Measurements from ENCODE around the gene KCTD8.
"Not testable (repeated sequence)": the region's sequence is repeated elsewhere in the genome, so short reads cannot be mapped to it uniquely, and the experiment has no call there.

The KCTD8 gene

GRCh38 chr4:44167766-44168165 lies 280.8 kb downstream of the KCTD8 start:
- H3K27me3 ChIP-seq (ENCODE audit: control insufficient read depth in 5 of 5, insufficient read depth in 4 of 5, low read length in 5 of 5); H3K4me3 ChIP-seq (ENCODE audit: low read depth in 1 of 5, low read length in 5 of 5); H3K4me1 ChIP-seq (ENCODE audit: control insufficient read depth in 5 of 5, insufficient read depth in 5 of 5, low read length in 5 of 5); H3K9ac ChIP-seq (ENCODE audit: low read length in 5 of 5); H3K9me3 ChIP-seq (ENCODE audit: control insufficient read depth in 5 of 5, low read length in 5 of 5); H3K36me3 ChIP-seq (ENCODE audit: control insufficient read depth in 5 of 5, insufficient read depth in 5 of 5, low read length in 5 of 5); H3K27ac ChIP-seq (ENCODE audit: low read depth, low read length): not testable (repeated sequence)

GRCh38 chr4:44165938-44166337 lies 282.7 kb downstream of the KCTD8 start:
- Histone ChIP-seq H3K4me3 (ENCODE audit: low read depth in 1 of 5, low read length in 5 of 5) (no peak overlapping the region), H3K4me1 (ENCODE audit: control insufficient read depth in 5 of 5, insufficient read depth in 5 of 5, low read length in 5 of 5) (no peaks in the 10 kb centered on the region), H3K27me3 (ENCODE audit: control insufficient read depth in 5 of 5, insufficient read depth in 4 of 5, low read length in 5 of 5) (no peaks in the 10 kb centered on the region), H3K36me3 (ENCODE audit: control insufficient read depth in 5 of 5, insufficient read depth in 5 of 5, low read length in 5 of 5) (no peaks in the 10 kb centered on the region), H3K27ac (ENCODE audit: low read depth, low read length) (no peak overlapping the region), H3K9me3 (ENCODE audit: control insufficient read depth in 5 of 5, low read length in 5 of 5) (no peaks in the 10 kb centered on the region), H3K9ac (ENCODE audit: low read length in 5 of 5) (no peak overlapping the region)

GRCh38 chr4:44162538-44163270 lies 285.9 kb downstream of the KCTD8 start:
- H3K4me1 ChIP-seq (ENCODE audit: control insufficient read depth in 5 of 5, insufficient read depth in 5 of 5, low read length in 5 of 5) = no peaks in the 10 kb centered on the region
- H3K4me3 ChIP-seq (ENCODE audit: low read depth in 1 of 5, low read length in 5 of 5) = no peak overlapping the region
- H3K9ac ChIP-seq (ENCODE audit: low read length in 5 of 5) = no peak overlapping the region
- no peaks in the 10 kb centered on the region for H3K36me3 ChIP-seq (ENCODE audit: control insufficient read depth in 5 of 5, insufficient read depth in 5 of 5, low read length in 5 of 5)
- no peak overlapping the region for H3K27ac ChIP-seq (ENCODE audit: low read depth, low read length)
- H3K27me3 ChIP-seq (ENCODE audit: control insufficient read depth in 5 of 5, insufficient read depth in 4 of 5, low read length in 5 of 5) = no peaks in the 10 kb centered on the region
- H3K9me3 ChIP-seq (ENCODE audit: control insufficient read depth in 5 of 5, low read length in 5 of 5) = no peaks in the 10 kb centered on the region

- Histone ChIP-seq H3K9ac (ENCODE audit: low read length in 5 of 5) (no peak overlapping the region), H3K36me3 (ENCODE audit: control insufficient read depth in 5 of 5, insufficient read depth in 5 of 5, low read length in 5 of 5) (no peaks in the 10 kb centered on the region), H3K9me3 (ENCODE audit: control insufficient read depth in 5 of 5, low read length in 5 of 5) (no peaks in the 10 kb centered on the region), H3K27ac (ENCODE audit: low read depth, low read length) (no peak overlapping the region), H3K27me3 (ENCODE audit: control insufficient read depth in 5 of 5, insufficient read depth in 4 of 5, low read length in 5 of 5) (no peaks in the 10 kb centered on the region), H3K4me1 (ENCODE audit: control insufficient read depth in 5 of 5, insufficient read depth in 5 of 5, low read length in 5 of 5) (no peaks in the 10 kb centered on the region), H3K4me3 (ENCODE audit: low read depth in 1 of 5, low read length in 5 of 5) (no peak overlapping the region)
These were observed 286.9 kb downstream of the KCTD8 start for GRCh38 chr4:44161756-44162155.

- H3K4me1 ChIP-seq (ENCODE audit: control insufficient read depth in 5 of 5, insufficient read depth in 5 of 5, low read length in 5 of 5) = no peaks in the 10 kb centered on the region
- H3K9ac ChIP-seq (ENCODE audit: low read length in 5 of 5) = no peak overlapping the region
- H3K36me3 ChIP-seq (ENCODE audit: control insufficient read depth in 5 of 5, insufficient read depth in 5 of 5, low read length in 5 of 5) = no peaks in the 10 kb centered on the region
- H3K27ac ChIP-seq (ENCODE audit: low read depth, low read length) = no peak overlapping the region
- H3K4me3 ChIP-seq (ENCODE audit: low read depth in 1 of 5, low read length in 5 of 5) = no peak overlapping the region
- no peaks in the 10 kb centered on the region for H3K27me3 ChIP-seq (ENCODE audit: control insufficient read depth in 5 of 5, insufficient read depth in 4 of 5, low read length in 5 of 5)
- H3K9me3 ChIP-seq (ENCODE audit: control insufficient read depth in 5 of 5, low read length in 5 of 5) = no peaks in the 10 kb centered on the region
These were observed 287.7 kb downstream of the KCTD8 start for GRCh38 chr4:44160776-44161367.

- no peak overlapping the region for H3K4me3 ChIP-seq (ENCODE audit: low read depth in 1 of 5, low read length in 5 of 5)
- no peak overlapping the region for H3K9ac ChIP-seq (ENCODE audit: low read length in 5 of 5)
- H3K9me3 ChIP-seq (ENCODE audit: control insufficient read depth in 5 of 5, low read length in 5 of 5) = no peaks in the 10 kb centered on the region
- no peaks in the 10 kb centered on the region for H3K36me3 ChIP-seq (ENCODE audit: control insufficient read depth in 5 of 5, insufficient read depth in 5 of 5, low read length in 5 of 5)
- H3K27ac ChIP-seq (ENCODE audit: low read depth, low read length) = no peak overlapping the region
- H3K27me3 ChIP-seq (ENCODE audit: control insufficient read depth in 5 of 5, insufficient read depth in 4 of 5, low read length in 5 of 5) = no peaks in the 10 kb centered on the region
- H3K4me1 ChIP-seq (ENCODE audit: control insufficient read depth in 5 of 5, insufficient read depth in 5 of 5, low read length in 5 of 5) = no peaks in the 10 kb centered on the region
These were observed 288.6 kb downstream of the KCTD8 start for GRCh38 chr4:44159991-44160390.

GRCh38 chr4:44157611-44158277 lies 290.9 kb downstream of the KCTD8 start:
- Histone ChIP-seq H3K27ac (ENCODE audit: low read depth, low read length) (no peak overlapping the region), H3K4me3 (ENCODE audit: low read depth in 1 of 5, low read length in 5 of 5) (no peak overlapping the region), H3K27me3 (ENCODE audit: control insufficient read depth in 5 of 5, insufficient read depth in 4 of 5, low read length in 5 of 5) (no peaks in the 10 kb centered on the region), H3K4me1 (ENCODE audit: control insufficient read depth in 5 of 5, insufficient read depth in 5 of 5, low read length in 5 of 5) (no peaks in the 10 kb centered on the region), H3K36me3 (ENCODE audit: control insufficient read depth in 5 of 5, insufficient read depth in 5 of 5, low read length in 5 of 5) (no peaks in the 10 kb centered on the region), H3K9me3 (ENCODE audit: control insufficient read depth in 5 of 5, low read length in 5 of 5) (no peaks in the 10 kb centered on the region), H3K9ac (ENCODE audit: low read length in 5 of 5) (no peak overlapping the region)

- Histone ChIP-seq H3K4me1 (ENCODE audit: control insufficient read depth in 5 of 5, insufficient read depth in 5 of 5, low read length in 5 of 5) (no peaks in the 10 kb centered on the region), H3K27me3 (ENCODE audit: control insufficient read depth in 5 of 5, insufficient read depth in 4 of 5, low read length in 5 of 5) (no peaks in the 10 kb centered on the region), H3K9me3 (ENCODE audit: control insufficient read depth in 5 of 5, low read length in 5 of 5) (peaks cover 0 to 13% (median 5%) of the 10 kb centered on the region in 5 donors), H3K27ac (ENCODE audit: low read depth, low read length) (no peak overlapping the region), H3K36me3 (ENCODE audit: control insufficient read depth in 5 of 5, insufficient read depth in 5 of 5, low read length in 5 of 5) (no peaks in the 10 kb centered on the region), H3K9ac (ENCODE audit: low read length in 5 of 5) (no peak overlapping the region), H3K4me3 (ENCODE audit: low read depth in 1 of 5, low read length in 5 of 5) (no peak overlapping the region)
These were observed 298.5 kb downstream of the KCTD8 start for GRCh38 chr4:44150091-44150576.

GRCh38 chr4:44149282-44149681 lies 299.3 kb downstream of the KCTD8 start:
- H3K9ac ChIP-seq (ENCODE audit: low read length in 5 of 5) = no peak overlapping the region
- H3K9me3 ChIP-seq (ENCODE audit: control insufficient read depth in 5 of 5, low read length in 5 of 5) = peaks cover 0 to 13% (median 5%) of the 10 kb centered on the region in 5 donors
- no peaks in the 10 kb centered on the region for H3K36me3 ChIP-seq (ENCODE audit: control insufficient read depth in 5 of 5, insufficient read depth in 5 of 5, low read length in 5 of 5)
- H3K4me1 ChIP-seq (ENCODE audit: control insufficient read depth in 5 of 5, insufficient read depth in 5 of 5, low read length in 5 of 5) = no peaks in the 10 kb centered on the region
- no peak overlapping the region for H3K27ac ChIP-seq (ENCODE audit: low read depth, low read length)
- no peak overlapping the region for H3K4me3 ChIP-seq (ENCODE audit: low read depth in 1 of 5, low read length in 5 of 5)
- no peaks in the 10 kb centered on the region for H3K27me3 ChIP-seq (ENCODE audit: control insufficient read depth in 5 of 5, insufficient read depth in 4 of 5, low read length in 5 of 5)

- Histone ChIP-seq H3K27me3 (ENCODE audit: control insufficient read depth in 5 of 5, insufficient read depth in 4 of 5, low read length in 5 of 5) (no peaks in the 10 kb centered on the region), H3K27ac (ENCODE audit: low read depth, low read length) (no peak overlapping the region), H3K4me3 (ENCODE audit: low read depth in 1 of 5, low read length in 5 of 5) (no peak overlapping the region), H3K9ac (ENCODE audit: low read length in 5 of 5) (no peak overlapping the region), H3K9me3 (ENCODE audit: control insufficient read depth in 5 of 5, low read length in 5 of 5) (peaks cover 0 to 13% (median 5%) of the 10 kb centered on the region in 5 donors), H3K36me3 (ENCODE audit: control insufficient read depth in 5 of 5, insufficient read depth in 5 of 5, low read length in 5 of 5) (no peaks in the 10 kb centered on the region), H3K4me1 (ENCODE audit: control insufficient read depth in 5 of 5, insufficient read depth in 5 of 5, low read length in 5 of 5) (no peaks in the 10 kb centered on the region)
These were observed 301.0 kb downstream of the KCTD8 start for GRCh38 chr4:44147571-44148075.
